Left ventricle myocardium inferior (tissue), 1 donor: ENCODE results near the gene XRCC4. TPM values are rescaled to one million over a fixed set of nuclear protein-coding genes. Genes with fewer than 3 reads are reported as not detected.
"Not testable (repeated sequence)": the region's sequence is repeated elsewhere in the genome, so short reads cannot be mapped to it uniquely, and the experiment has no call there.

Source experiments
- DNase-seq: peaks from one replicate; pipeline ENCODE4 v3.0.0-alpha.2; 2020
- H3K27ac ChIP-seq: fragments of 200-600 bp; replicated peaks from 2 replicates; pipeline ENCODE4 v1.8.0; 2021
- H3K27me3 ChIP-seq: fragments of 200-600 bp; 2 replicates; pipeline ENCODE4 v1.8.0; 2021; ENCODE audit warnings: low read depth
- H3K36me3 ChIP-seq: fragments of 200-600 bp; 2 replicates; pipeline ENCODE4 v1.8.0; 2021
- H3K4me1 ChIP-seq: fragments of 200-600 bp; 2 replicates; pipeline ENCODE4 v1.8.0; 2021
- H3K4me3 ChIP-seq: fragments of 200-600 bp; 2 replicates; pipeline ENCODE4 v1.8.0; 2021; ENCODE audit warnings: mild to moderate bottlenecking, moderate library complexity
- H3K9me3 ChIP-seq: fragments of 200-600 bp; replicated peaks from 2 replicates; pipeline ENCODE4 v1.8.0; 2021
- CTCF ChIP-seq: fragments of 200-600 bp; IDR thresholded peaks from 2 replicates; pipeline ENCODE4 v1.8.0; 2021; ENCODE audit warnings: antibody characterized with exemption, mild to moderate bottlenecking, borderline replicate concordance
- intact Hi-C: fragments of 100-400 bp; cut with micrococcal nuclease; formaldehyde crosslinking; loops from one replicate; pipeline ENCODE4 v1.11.0; 2022
- total RNA-seq: library from RNA; stranded (reverse); fragmentation: NEBNext Ultra II Directional; extraction: Animal tissue kit (Norgen Biotek cat#: 25700); gene quantifications from one replicate; pipeline ENCODE4 v1.2.1, GENCODE V29; 2021
- donor health status: DM: no; HTN: yes; CAD: no; lungs with severe emphysema.

Gene XRCC4
- total RNA-seq, 1 donor from 2014 or later: 5.2 TPM

GRCh38 chr5:83058726-83059125, 18.6 kb upstream of the XRCC4 start:
- no peaks in the 10 kb centered on the region for H3K27me3 ChIP-seq
- no peak for DNase-seq
- TF ChIP-seq CTCF: no peak
- no peak overlapping the region for H3K27ac ChIP-seq
- intact Hi-C loops: no loop called here
- peaks cover 26% of the 10 kb centered on the region for H3K4me1 ChIP-seq
- no peaks in the 10 kb centered on the region for H3K9me3 ChIP-seq
- H3K36me3 ChIP-seq: peaks cover 30% of the 10 kb centered on the region
- H3K4me3 ChIP-seq: no peak overlapping the region

GRCh38 chr5:83059341-83059740, 18.0 kb upstream of the XRCC4 start:
- peaks cover 26% of the 10 kb centered on the region for H3K4me1 ChIP-seq
- no peaks in the 10 kb centered on the region for H3K27me3 ChIP-seq
- no peak overlapping the region for H3K27ac ChIP-seq
- intact Hi-C loops: no loop called here
- DNase-seq: no peak
- peaks cover 36% of the 10 kb centered on the region for H3K36me3 ChIP-seq
- no peaks in the 10 kb centered on the region for H3K9me3 ChIP-seq
- no peak overlapping the region for H3K4me3 ChIP-seq
- TF ChIP-seq CTCF: no peak

GRCh38 chr5:83066548-83067110, 10.7 kb upstream of the XRCC4 start:
- intact Hi-C loops: no loop called here
- Histone ChIP-seq H3K9me3 (no peaks in the 10 kb centered on the region), H3K36me3 (peaks cover 15% of the 10 kb centered on the region), H3K27ac (no peak overlapping the region), H3K27me3 (no peaks in the 10 kb centered on the region), H3K4me1 (peaks cover 45% of the 10 kb centered on the region), H3K4me3 (no peak overlapping the region)
- TF ChIP-seq CTCF: no peak
- DNase-seq: no peak

GRCh38 chr5:83067377-83067776, 10.0 kb upstream of the XRCC4 start:
- intact Hi-C loops, DNase-seq, H3K27me3 ChIP-seq, H3K27ac ChIP-seq, H3K9me3 ChIP-seq, H3K4me3 ChIP-seq: not testable (repeated sequence)
- Histone ChIP-seq H3K4me1 (peaks cover 52% of the 10 kb centered on the region), H3K36me3 (peaks cover 13% of the 10 kb centered on the region)

GRCh38 chr5:83069096-83069799, 8.1 kb upstream of the XRCC4 start:
- peaks cover 4% of the 10 kb centered on the region for H3K36me3 ChIP-seq
- H3K27me3 ChIP-seq: no peaks in the 10 kb centered on the region
- no peak for DNase-seq
- no peak overlapping the region for H3K4me3 ChIP-seq
- intact Hi-C loops: no loop called here
- H3K9me3 ChIP-seq: no peaks in the 10 kb centered on the region
- peaks cover 71% of the 10 kb centered on the region for H3K4me1 ChIP-seq
- H3K27ac ChIP-seq: no peak overlapping the region
- no peak for TF ChIP-seq CTCF

GRCh38 chr5:83071286-83072051, 5.9 kb upstream of the XRCC4 start:
- Histone ChIP-seq H3K4me3 (no peak overlapping the region), H3K27ac (no peak overlapping the region), H3K9me3 (no peaks in the 10 kb centered on the region), H3K27me3 (no peaks in the 10 kb centered on the region), H3K36me3 (no peaks in the 10 kb centered on the region), H3K4me1 (peaks cover 85% of the 10 kb centered on the region)
- intact Hi-C loops: no loop called here
- no peak for TF ChIP-seq CTCF
- DNase-seq: no peak
